ENCODE measurements around the gene ZNF740.

GRCh38 chr12:53208435-53208834 lies 27.9 kb downstream of the ZNF740 start:
- TF ChIP-seq ZNF274 (IDR thresholded peaks at IDR 0.05; ENCODE audit: low read depth, low read length) (no peak), POLR2AphosphoS5 (IDR thresholded peaks at IDR 0.05; ENCODE audit: low read depth, low read length) (no peak), EZH2phosphoT487 (IDR thresholded peaks at IDR 0.05; ENCODE audit: borderline replicate concordance) (no peak), CTCF (IDR thresholded peaks at IDR 0.05 in 2 of 3, conservative IDR thresholded peaks at IDR 0.05 in 1 of 3; ENCODE audit: borderline replicate concordance in 1 of 3, insufficient read depth in 1 of 3, low read depth in 2 of 3, low read length in 2 of 3) (no peak)
